ENCODE results near the gene KCNQ1OT1.

Gene KCNQ1OT1

DNA sequence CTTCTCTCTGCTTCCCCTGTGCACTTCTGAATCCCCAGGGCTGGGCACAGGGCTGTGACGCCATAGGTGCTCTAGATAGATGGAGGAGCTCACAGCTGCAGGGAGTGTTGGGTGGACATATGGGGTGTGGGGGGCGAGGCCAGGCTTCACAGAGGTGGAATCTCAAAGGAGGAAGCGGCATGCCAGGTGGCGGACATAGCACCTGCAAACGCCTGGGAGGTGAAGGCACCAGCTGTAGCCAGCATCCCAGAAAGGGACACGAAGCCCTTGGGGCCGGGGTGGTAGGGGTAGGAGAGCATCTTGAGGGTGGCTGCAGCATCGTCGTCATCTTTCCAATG lies 14.6 kb upstream of the KCNQ1OT1 start:
- in situ Hi-C loops (cut with MboI; ENCODE audit: low sequenced_read_pairs, unreplicated experiment): no loop called here
- DNase-seq (ENCODE audit: low spot score): no peak
- TF ChIP-seq, protein P1, sequence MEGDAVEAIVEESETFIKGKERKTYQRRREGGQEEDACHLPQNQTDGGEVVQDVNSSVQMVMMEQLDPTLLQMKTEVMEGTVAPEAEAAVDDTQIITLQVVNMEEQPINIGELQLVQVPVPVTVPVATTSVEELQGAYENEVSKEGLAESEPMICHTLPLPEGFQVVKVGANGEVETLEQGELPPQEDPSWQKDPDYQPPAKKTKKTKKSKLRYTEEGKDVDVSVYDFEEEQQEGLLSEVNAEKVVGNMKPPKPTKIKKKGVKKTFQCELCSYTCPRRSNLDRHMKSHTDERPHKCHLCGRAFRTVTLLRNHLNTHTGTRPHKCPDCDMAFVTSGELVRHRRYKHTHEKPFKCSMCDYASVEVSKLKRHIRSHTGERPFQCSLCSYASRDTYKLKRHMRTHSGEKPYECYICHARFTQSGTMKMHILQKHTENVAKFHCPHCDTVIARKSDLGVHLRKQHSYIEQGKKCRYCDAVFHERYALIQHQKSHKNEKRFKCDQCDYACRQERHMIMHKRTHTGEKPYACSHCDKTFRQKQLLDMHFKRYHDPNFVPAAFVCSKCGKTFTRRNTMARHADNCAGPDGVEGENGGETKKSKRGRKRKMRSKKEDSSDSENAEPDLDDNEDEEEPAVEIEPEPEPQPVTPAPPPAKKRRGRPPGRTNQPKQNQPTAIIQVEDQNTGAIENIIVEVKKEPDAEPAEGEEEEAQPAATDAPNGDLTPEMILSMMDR (IDR thresholded peaks at IDR 0.05; ENCODE audit: borderline replicate concordance, control extremely low read depth, extremely low read depth, insufficient read depth, missing control alignments): no peak

DNA sequence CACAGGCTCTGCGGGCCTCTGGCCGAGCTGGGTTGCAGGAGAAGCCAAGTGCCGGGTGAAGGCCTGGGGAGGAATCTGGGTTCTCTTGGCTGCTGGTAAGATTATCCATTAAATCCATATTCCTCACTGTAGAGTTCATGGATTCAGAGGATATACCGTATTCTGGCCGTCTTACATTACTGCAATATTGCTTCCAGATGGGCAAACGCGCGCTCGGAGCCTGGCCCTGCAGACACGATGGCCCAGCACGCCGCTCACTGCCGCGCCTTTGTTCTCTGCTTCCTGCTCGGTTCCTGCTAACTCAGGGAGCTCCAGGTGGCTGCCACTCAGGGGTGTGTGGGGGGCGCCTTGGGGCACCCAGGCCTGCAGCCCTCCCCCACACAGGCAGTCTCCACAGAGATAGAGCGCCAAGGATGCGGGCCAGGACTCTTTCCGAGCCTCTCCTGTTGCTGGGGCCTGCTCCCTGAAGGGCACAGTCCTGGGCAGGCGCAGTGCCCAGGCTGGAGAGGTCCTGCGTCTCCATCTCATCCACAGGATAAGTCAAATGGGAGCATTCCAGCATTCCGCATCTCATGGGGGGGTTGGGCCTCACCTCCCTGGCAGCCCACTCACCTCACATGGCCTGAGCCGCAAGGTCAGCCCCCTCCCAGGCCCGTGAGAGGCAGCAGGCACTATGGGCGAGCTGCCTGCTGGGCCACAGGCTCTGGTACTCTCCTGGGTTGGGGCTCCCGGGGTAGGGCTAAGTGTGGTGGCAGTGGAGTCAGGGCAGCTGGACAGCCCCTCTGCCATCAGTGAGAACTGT lies 14.1 kb upstream of the KCNQ1OT1 start:
- in situ Hi-C loops (cut with MboI; ENCODE audit: low sequenced_read_pairs, unreplicated experiment): no loop called here
- TF ChIP-seq, protein P1 (IDR thresholded peaks at IDR 0.05; ENCODE audit: borderline replicate concordance, control extremely low read depth, extremely low read depth, insufficient read depth, missing control alignments): no peak
- no peak for DNase-seq (ENCODE audit: low spot score)

DNA sequence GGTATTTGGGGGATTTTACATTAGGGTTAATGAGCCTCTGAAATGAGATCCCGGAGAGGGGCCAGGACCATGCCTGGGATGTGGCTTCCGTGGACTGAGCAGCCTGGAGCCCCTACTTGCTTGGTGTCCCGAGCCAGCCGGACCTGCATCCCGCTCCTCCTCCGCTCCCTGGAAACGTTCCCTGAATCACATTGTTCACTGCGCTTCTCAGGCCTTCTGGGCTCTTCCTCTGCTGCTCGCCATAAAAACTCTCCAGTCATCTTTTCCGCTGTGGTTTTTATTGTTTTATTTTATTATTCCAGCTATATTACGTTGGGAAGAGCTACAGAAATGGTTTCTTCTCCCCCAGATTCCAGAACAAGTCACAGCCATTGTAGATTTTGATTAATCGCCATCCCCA lies 13.3 kb upstream of the KCNQ1OT1 start:
- DNase-seq (ENCODE audit: low spot score): no peak
- in situ Hi-C loops (cut with MboI; ENCODE audit: low sequenced_read_pairs, unreplicated experiment): no loop called here
- TF ChIP-seq, protein P1 (IDR thresholded peaks at IDR 0.05; ENCODE audit: borderline replicate concordance, control extremely low read depth, extremely low read depth, insufficient read depth, missing control alignments): no peak

DNA sequence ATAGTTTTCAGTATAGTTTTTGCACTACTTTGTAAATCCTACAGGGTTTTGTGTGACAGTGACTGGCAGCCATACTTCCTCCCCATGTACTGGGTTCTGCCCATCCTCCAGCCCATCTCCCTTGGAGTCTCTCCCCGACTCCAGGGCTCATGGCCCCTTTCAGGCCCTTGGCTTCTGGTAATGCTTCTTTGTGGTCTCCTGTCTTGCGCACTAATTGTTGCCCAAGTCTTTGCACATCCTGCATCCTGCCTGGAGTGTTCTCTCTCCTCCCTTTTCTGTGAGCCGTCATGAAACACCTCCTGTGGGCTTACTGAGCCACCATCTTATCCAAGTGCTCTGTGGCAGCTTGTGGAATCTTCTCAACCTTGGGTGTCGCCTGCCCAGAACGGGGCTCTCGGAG lies 11.4 kb upstream of the KCNQ1OT1 start:
- in situ Hi-C loops (cut with MboI; ENCODE audit: low sequenced_read_pairs, unreplicated experiment): no loop called here
- TF ChIP-seq, protein P1 (IDR thresholded peaks at IDR 0.05; ENCODE audit: borderline replicate concordance, control extremely low read depth, extremely low read depth, insufficient read depth, missing control alignments): no peak
- DNase-seq (ENCODE audit: low spot score): no peak

DNA sequence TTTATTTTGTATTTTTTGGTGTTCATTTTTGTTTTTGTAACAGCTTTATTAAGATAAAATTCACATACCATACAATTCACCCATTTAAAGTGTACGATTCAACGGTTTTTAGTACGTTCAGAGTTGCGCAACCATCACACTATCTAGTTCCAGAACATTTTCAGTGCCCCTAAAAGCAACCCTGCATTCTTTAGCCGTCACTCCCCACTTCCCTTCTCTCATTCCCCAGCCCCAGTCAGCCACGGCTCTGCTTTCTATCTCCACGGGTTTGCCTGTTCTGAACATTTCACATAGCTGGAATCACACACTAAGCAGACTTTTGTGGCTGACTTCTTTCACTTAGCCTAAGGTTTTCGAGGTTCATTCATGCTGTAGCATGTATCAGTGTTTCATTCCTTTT lies 9.6 kb upstream of the KCNQ1OT1 start:
- TF ChIP-seq, protein P1 (IDR thresholded peaks at IDR 0.05; ENCODE audit: borderline replicate concordance, control extremely low read depth, extremely low read depth, insufficient read depth, missing control alignments): no peak
- no peak for DNase-seq (ENCODE audit: low spot score)
- in situ Hi-C loops (cut with MboI; ENCODE audit: low sequenced_read_pairs, unreplicated experiment): no loop called here

DNA sequence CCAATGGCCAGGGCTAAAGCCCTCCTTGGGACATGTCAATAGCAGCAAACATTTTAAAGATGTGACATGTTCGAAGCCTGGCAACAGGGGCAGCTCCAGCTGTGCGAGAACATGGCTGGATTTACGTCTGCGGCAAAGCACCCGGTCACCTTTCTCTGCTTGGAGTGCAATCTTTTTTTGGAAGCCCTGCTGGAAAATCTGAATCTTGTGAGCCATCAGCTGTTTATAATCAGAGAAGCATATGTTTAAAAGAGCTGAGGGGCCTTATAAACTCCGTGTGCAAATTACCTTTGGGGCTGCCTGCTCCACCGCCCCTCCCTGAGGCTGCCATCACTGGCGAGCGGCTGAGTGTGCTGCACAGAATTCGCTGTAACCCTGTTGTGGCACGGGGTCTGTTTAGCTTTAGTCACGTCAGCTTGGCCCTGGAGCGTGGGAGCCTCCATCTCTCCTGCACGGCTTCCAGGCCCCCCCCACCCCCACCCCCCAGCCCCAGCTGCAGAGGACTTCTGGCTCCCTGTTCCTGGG lies 9.0 kb upstream of the KCNQ1OT1 start:
- no peak for DNase-seq (ENCODE audit: low spot score)
- TF ChIP-seq, protein P1 (IDR thresholded peaks at IDR 0.05; ENCODE audit: borderline replicate concordance, control extremely low read depth, extremely low read depth, insufficient read depth, missing control alignments): no peak

More for the DNA sequence above, 9.0 kb upstream of the KCNQ1OT1 start:
- in situ Hi-C loops (cut with MboI; ENCODE audit: low sequenced_read_pairs, unreplicated experiment): no loop called here

All from GM13976 (cell line).